Stomach (tissue), 9 donors: Measurements from ENCODE around the gene GRIP2. TPM values are rescaled to one million over a fixed set of nuclear protein-coding genes. Genes with fewer than 3 reads are reported as not detected.
A peak's percentile ranks its signal among the peaks of the same experiment; 100 is the strongest.

Experiments used
- DNase-seq, 2 donors: peaks; one replicate each; pipeline versions ENCODE4 v3.0.0 to v3.0.0-alpha.2; 2013 to 2019
- H3K27ac ChIP-seq, 5 donors: fragments of 200-600 bp in 4 of 5; sonication (generic) in 4 of 5; one replicate each; pipeline ENCODE4 v1.5.1; 2013 to 2019; ENCODE audit warnings: mild to moderate bottlenecking in 1 of 5, moderate library complexity in 1 of 5
- H3K27me3 ChIP-seq, 3 donors: fragments of 200-600 bp; sonication (generic); one replicate each; pipeline ENCODE4 v1.5.1; 2017 to 2019; ENCODE audit warnings: mixed run types in 1 of 3
- H3K36me3 ChIP-seq, 4 donors: fragments of 200-600 bp; sonication (generic); 1 replicate in 3 of 4; 2 replicates in 1 of 4; pipeline ENCODE4 v1.5.1; 2016 to 2019
- H3K4me1 ChIP-seq, 4 donors: fragments of 200-600 bp; sonication (generic); one replicate each; pipeline ENCODE4 v1.5.1; 2016 to 2019
- H3K4me3 ChIP-seq, 4 donors: fragments of 200-600 bp; sonication (generic) in 3 of 4; one replicate each; pipeline ENCODE4 v1.5.1; 2016 to 2019; ENCODE audit warnings: mild to moderate bottlenecking in 1 of 4
- H3K9me3 ChIP-seq, 4 donors: fragments of 200-600 bp; sonication (generic); one replicate each; pipeline ENCODE4 v1.5.1; 2016 to 2019
- CTCF ChIP-seq, 7 experiments: fragments of 450-650 bp in 4 of 7; fragments of 200-600 bp in 3 of 7; sonication (generic) in 3 of 7; IDR thresholded peaks; one replicate each; pipeline ENCODE4 v1.5.1; 2016 to 2019; ENCODE audit warnings: antibody characterized with exemption in 7 of 7, control low read depth in 2 of 7, mild to moderate bottlenecking in 1 of 7
- EP300 ChIP-seq: sonication (generic); formaldehyde crosslinking; IDR thresholded peaks from one replicate; pipeline ENCODE4 v1.6.1; 2017; ENCODE audit warnings: antibody characterized with exemption
- POLR2A ChIP-seq, 4 donors: fragments of 450-650 bp; IDR thresholded peaks; one replicate each; pipeline ENCODE4 v1.6.1; 2016; ENCODE audit warnings: antibody characterized with exemption in 4 of 4, control low read depth in 2 of 4, mild to moderate bottlenecking in 1 of 4, moderate library complexity in 1 of 4
- POLR2AphosphoS5 ChIP-seq, 3 donors: sonication (generic); formaldehyde crosslinking; IDR thresholded peaks; one replicate each; pipeline ENCODE4 v1.6.1; 2016; ENCODE audit warnings: antibody characterized with exemption in 3 of 3
- WGBS, 5 donors: extraction: QIAGEN DNeasy Blood & Tissue Kit in 3 of 5; methylation state at CpG; one replicate each; pipeline versions ENCODE4 v1.1.5 to v1.1.7; 2013 to 2018; 5-methylcytosine and 5-hydroxymethylcytosine counted together
- intact Hi-C: fragments of 100-400 bp; cut with DNase I; formaldehyde crosslinking; loops from one replicate; pipeline ENCODE4 v1.15.1; 2023; ENCODE audit warnings: low total_unique reads
- polyA plus RNA-seq, 3 donors: library from polyadenylated mRNA; stranded (reverse); fragments of 200-250 nt; gene quantifications; one replicate each; pipeline ENCODE4 v1.2.3, GENCODE V29; 2013
- total RNA-seq, 5 donors: library from RNA; depleted of rRNA; stranded (reverse); fragments of >200 nt; gene quantifications; one replicate each; pipeline versions ENCODE4 v1.1.0 to v1.2.3, GENCODE V29; 2014 to 2016
- donor health status: healthy with polysubstance abuse.
- donor health status: Bipolar disorder and iron deficiency.
- donor health status: healthy.

The GRIP2 gene
- total and polyA plus RNA-seq, 8 donors: 0.58 to 33.8 (median 2.8) TPM

- Histone ChIP-seq H3K4me1 (no peaks in the 10 kb centered on the region), H3K4me3 (no peak overlapping the region), H3K27ac (no peak overlapping the region), H3K27me3 (no peaks in the 10 kb centered on the region), H3K9me3 (no peaks in the 10 kb centered on the region), H3K36me3 (peaks cover 0 to 11% (median 10%) of the 10 kb centered on the region in 4 donors)
- no peak for DNase-seq
- no peak for TF ChIP-seq EP300
- TF ChIP-seq CTCF (IDR thresholded peaks at IDR 0.05): no peak
- TF ChIP-seq POLR2AphosphoS5 (IDR thresholded peaks at IDR 0.05): no peak
- no peak for TF ChIP-seq POLR2A (IDR thresholded peaks at IDR 0.05)
- WGBS, 5 donors: 87 to 91% (median 89%) methylated on average over 17 of the region's 17 CpGs
- intact Hi-C loops: no loop called here
Observed at GRCh38 chr3:14494279-14494972, 45.7 kb downstream of the GRIP2 start.

- peaks cover 0 to 6% (median 0%) of the 10 kb centered on the region in 4 donors for H3K4me1 ChIP-seq
- H3K9me3 ChIP-seq: no peaks in the 10 kb centered on the region
- H3K36me3 ChIP-seq: peaks cover 0 to 23% (median 16%) of the 10 kb centered on the region in 4 donors
- peak in 1 of 2 donors; percentile 26 for DNase-seq
- no peak overlapping the region for H3K4me3 ChIP-seq
- TF ChIP-seq POLR2AphosphoS5 (IDR thresholded peaks at IDR 0.05) (no peak), POLR2A (IDR thresholded peaks at IDR 0.05) (no peak), CTCF (IDR thresholded peaks at IDR 0.05) (no peak), EP300 (no peak)
- intact Hi-C loops: no loop called here
- H3K27me3 ChIP-seq: no peaks in the 10 kb centered on the region
- 81 to 90% (median 85%) methylated on average over 20 to 31 of the region's 31 CpGs for WGBS, 5 donors
- H3K27ac ChIP-seq: no peak overlapping the region
Observed at GRCh38 chr3:14492948-14493881, 46.9 kb downstream of the GRIP2 start.

- 83 to 89% (median 85%) methylated on average over 17 of the region's 17 CpGs for WGBS, 5 donors
- intact Hi-C loops: no loop called here
- peaks cover 0 to 11% (median 0%) of the 10 kb centered on the region in 4 donors for H3K4me1 ChIP-seq
- DNase-seq: no peak
- no peaks in the 10 kb centered on the region for H3K9me3 ChIP-seq
- no peak overlapping the region for H3K27ac ChIP-seq
- no peak overlapping the region for H3K4me3 ChIP-seq
- H3K36me3 ChIP-seq: peaks cover 9 to 39% (median 32%) of the 10 kb centered on the region in 4 donors
- H3K27me3 ChIP-seq: no peaks in the 10 kb centered on the region
- TF ChIP-seq CTCF (IDR thresholded peaks at IDR 0.05) (no peak), POLR2A (IDR thresholded peaks at IDR 0.05) (no peak), POLR2AphosphoS5 (IDR thresholded peaks at IDR 0.05) (no peak), EP300 (no peak)
Observed at GRCh38 chr3:14491396-14492190, 48.5 kb downstream of the GRIP2 start.

GRCh38 chr3:14490831-14491230, 49.3 kb downstream of the GRIP2 start:
- Histone ChIP-seq H3K36me3 (peaks cover 14 to 47% (median 40%) of the 10 kb centered on the region in 4 donors), H3K27me3 (no peaks in the 10 kb centered on the region), H3K27ac (no peak overlapping the region), H3K4me3 (no peak overlapping the region), H3K4me1 (peaks cover 0 to 11% (median 0%) of the 10 kb centered on the region in 4 donors), H3K9me3 (no peaks in the 10 kb centered on the region)
- WGBS, 5 donors: 95 to 100% (median 97%) methylated on average over 2 of the region's 2 CpGs
- TF ChIP-seq EP300 (no peak), CTCF (IDR thresholded peaks at IDR 0.05) (no peak), POLR2AphosphoS5 (IDR thresholded peaks at IDR 0.05) (no peak), POLR2A (IDR thresholded peaks at IDR 0.05) (no peak)
- intact Hi-C loops: no loop called here
- DNase-seq: no peak
